Measurements from ENCODE around the gene CD164. TPM values are rescaled to one million over a fixed set of nuclear protein-coding genes. Genes with fewer than 3 reads are reported as not detected.

The CD164 gene
- 100 to 1,000 TPM; 119 to 175 (median 129) TPM for total RNA-seq

GRCh38 chr6:109381747-109382575, at the start of gene CD164:
Gene CD164 (minus strand): TSS chr6:109382467. CDS start chr6:109382378, 89 bp downstream.
- H3K4me3 ChIP-seq, result peak within 1 kb of the TSS; percentile 87 to 99 (median 98)
- DNase-seq (ENCODE audit: low spot score in 2 of 2), result peak; percentile 90
- TF ChIP-seq EP300 (IDR thresholded peaks at IDR 0.05) (peak; percentile 76 to 99), POLR2A (IDR thresholded peaks at IDR 0.05) (peak; percentile 96 to 97), CTCF (IDR thresholded peaks at IDR 0.05) (no peak)
- 0 to 1% methylated on average over 37 to 62 of the region's 93 CpGs for WGBS, 2 donors
- peaks cover 0 to 16% (median under 1%) of the 10 kb centered on the region in 3 donors for H3K36me3 ChIP-seq
- no peaks in the 10 kb centered on the region for H3K27me3 ChIP-seq
- H3K9me3 ChIP-seq, result no peaks in the 10 kb centered on the region
- H3K27ac ChIP-seq, result peak within 1 kb of the TSS; percentile 99 to 100 (median 100)
- peaks cover 0 to 56% (median 22%) of the 10 kb centered on the region in 4 donors for H3K4me1 ChIP-seq

- no peak for TF ChIP-seq POLR2A (IDR thresholded peaks at IDR 0.05)
- no peak for TF ChIP-seq CTCF (IDR thresholded peaks at IDR 0.05)
- TF ChIP-seq EP300 (IDR thresholded peaks at IDR 0.05), result no peak
- H3K27me3 ChIP-seq, result no peaks in the 10 kb centered on the region
- no peak for DNase-seq (ENCODE audit: low spot score in 2 of 2)
- WGBS, 2 donors, result 95 to 98% methylated on average over 3 of the region's 3 CpGs
- H3K27ac ChIP-seq, result no peak overlapping the region
- H3K4me3 ChIP-seq, result no peak overlapping the region
- H3K9me3 ChIP-seq, result no peaks in the 10 kb centered on the region
- peaks cover 0 to 9% (median 4%) of the 10 kb centered on the region in 4 donors for H3K4me1 ChIP-seq
- H3K36me3 ChIP-seq, result peaks cover 0 to 5% (median 0%) of the 10 kb centered on the region in 3 donors
Observed at GRCh38 chr6:109429496-109429895, 47.2 kb upstream of the CD164 start.

GRCh38 chr6:109428889-109429477, 46.7 kb upstream of the CD164 start:
- peaks cover 0 to 6% (median 0%) of the 10 kb centered on the region in 3 donors for H3K36me3 ChIP-seq
- no peak for TF ChIP-seq EP300 (IDR thresholded peaks at IDR 0.05)
- TF ChIP-seq CTCF (IDR thresholded peaks at IDR 0.05), result no peak
- no peak for TF ChIP-seq POLR2A (IDR thresholded peaks at IDR 0.05)
- H3K27me3 ChIP-seq, result no peaks in the 10 kb centered on the region
- no peaks in the 10 kb centered on the region for H3K9me3 ChIP-seq
- DNase-seq (ENCODE audit: low spot score in 2 of 2), result no peak
- H3K27ac ChIP-seq, result no peak overlapping the region
- WGBS, 2 donors, result 19 to 25% methylated on average over 7 of the region's 7 CpGs
- H3K4me1 ChIP-seq, result peaks cover 0 to 9% (median 4%) of the 10 kb centered on the region in 4 donors
- no peak overlapping the region for H3K4me3 ChIP-seq

- DNase-seq (ENCODE audit: low spot score in 2 of 2), result no peak
- Histone ChIP-seq H3K4me3 (no peak overlapping the region), H3K27ac (no peak overlapping the region), H3K36me3 (peaks cover 0 to 4% (median 0%) of the 10 kb centered on the region in 3 donors), H3K9me3 (no peaks in the 10 kb centered on the region), H3K4me1 (peaks cover 0 to 9% (median 4%) of the 10 kb centered on the region in 4 donors), H3K27me3 (no peaks in the 10 kb centered on the region)
- no peak for TF ChIP-seq POLR2A (IDR thresholded peaks at IDR 0.05)
- no peak for TF ChIP-seq CTCF (IDR thresholded peaks at IDR 0.05)
- TF ChIP-seq EP300 (IDR thresholded peaks at IDR 0.05), result no peak
- WGBS, 2 donors, result 72 to 92% methylated on average over 2 of the region's 2 CpGs
Observed at GRCh38 chr6:109424946-109425345, 42.7 kb upstream of the CD164 start.

- Histone ChIP-seq H3K9me3 (no peaks in the 10 kb centered on the region), H3K4me3 (no peak overlapping the region), H3K36me3 (peaks cover 0 to 10% (median 0%) of the 10 kb centered on the region in 3 donors), H3K27ac (no peak overlapping the region), H3K4me1 (no peaks in the 10 kb centered on the region), H3K27me3 (no peaks in the 10 kb centered on the region)
- TF ChIP-seq POLR2A (IDR thresholded peaks at IDR 0.05), result no peak
- TF ChIP-seq CTCF (IDR thresholded peaks at IDR 0.05), result no peak
- TF ChIP-seq EP300 (IDR thresholded peaks at IDR 0.05), result no peak
- WGBS, 2 donors, result 83 to 90% methylated on average over 1 of the region's 1 CpG
- no peak for DNase-seq (ENCODE audit: low spot score in 2 of 2)
Observed at GRCh38 chr6:109421184-109421583, 38.9 kb upstream of the CD164 start.

Data from tibial nerve (tissue), 4 donors.